Transverse colon (tissue), 4 donors: ENCODE results near the gene KSR1. TPM values are rescaled to one million over a fixed set of nuclear protein-coding genes. Genes with fewer than 3 reads are reported as not detected.

Experiments
- DNase-seq: peaks from one replicate; pipeline ENCODE4 v3.0.0-alpha.2; 2019
- H3K27ac ChIP-seq, 4 donors: fragments of 200-600 bp; sonication (generic); 2 replicates each; pipeline ENCODE4 v1.5.1; 2016 to 2018; ENCODE audit warnings: inconsistent platforms in 4 of 4
- H3K27me3 ChIP-seq: fragments of 200-600 bp; sonication (generic); 2 replicates; pipeline ENCODE4 v1.5.1; 2017; ENCODE audit warnings: inconsistent platforms
- H3K36me3 ChIP-seq, 4 donors: fragments of 200-600 bp; sonication (generic); 2 replicates each; pipeline ENCODE4 v1.5.1; 2017 to 2019; ENCODE audit warnings: inconsistent platforms in 4 of 4
- H3K4me1 ChIP-seq, 4 donors: fragments of 200-600 bp; sonication (generic); 2 replicates each; pipeline ENCODE4 v1.5.1; 2017 to 2020; ENCODE audit warnings: inconsistent platforms in 4 of 4
- H3K4me3 ChIP-seq, 4 donors: fragments of 200-600 bp; sonication (generic); 1 replicate in 1 of 4; 2 replicates in 3 of 4; pipeline versions ENCODE4 v1.5.1 to v1.6.1; 2017 to 2019; ENCODE audit warnings: inconsistent platforms in 4 of 4
- H3K9me3 ChIP-seq, 2 donors: fragments of 200-600 bp; sonication (generic); 2 replicates each; pipeline ENCODE4 v1.5.1; 2017 to 2019; ENCODE audit warnings: inconsistent platforms in 2 of 2
- EP300 ChIP-seq: sonication (generic); formaldehyde crosslinking; IDR thresholded peaks from one replicate; pipeline ENCODE4 v1.6.1; 2017; ENCODE audit warnings: antibody characterized with exemption, low read depth
- POLR2A ChIP-seq: fragments of 450-650 bp; IDR thresholded peaks from one replicate; pipeline ENCODE4 v1.6.1; 2016; ENCODE audit warnings: antibody characterized with exemption, mild to moderate bottlenecking, moderate library complexity
- POLR2AphosphoS5 ChIP-seq, 3 donors: sonication (generic); formaldehyde crosslinking; IDR thresholded peaks; one replicate each; pipeline ENCODE4 v1.6.1; 2016; ENCODE audit warnings: antibody characterized with exemption in 3 of 3
- WGBS, 2 donors: methylation state at CpG; one replicate each; pipeline ENCODE4 v1.1.5; 2018; ENCODE audit warnings: low coverage in 1 of 2; 5-methylcytosine and 5-hydroxymethylcytosine counted together
- in situ Hi-C, 4 donors: fragments of 200-750 bp; cut with MboI; loops; one replicate each; pipeline versions ENCODE4 v1.15.0 to v1.15.1; 2017; ENCODE audit warnings: low sequenced_read_pairs in 3 of 4, low pct_ligation_motif_present in 1 of 4, low pct_unique_long_range_greater_than_20kb in 1 of 4
- intact Hi-C: fragments of 100-400 bp; cut with DNase I; formaldehyde crosslinking; loops from one replicate; pipeline ENCODE4 v1.15.1; 2023; ENCODE audit warnings: low total_unique reads
- total RNA-seq, 4 donors: library from RNA; depleted of rRNA; stranded (reverse); fragments of >200 nt; gene quantifications; one replicate each; pipeline ENCODE4 v1.1.0, GENCODE V29; 2016
- TF ChIP-seq, protein P1 (sequence below), 5 experiments: fragments of 200-600 bp in 3 of 5; fragments of 450-650 bp in 2 of 5; sonication (generic) in 3 of 5; IDR thresholded peaks; 1 replicate in 2 of 5; 2 replicates in 3 of 5; pipeline ENCODE4 v1.5.1; 2016 to 2017; ENCODE audit warnings: antibody characterized with exemption in 5 of 5, inconsistent platforms in 3 of 5, mild to moderate bottlenecking in 2 of 5, moderate library complexity in 1 of 5

The KSR1 gene
- total RNA-seq, 4 donors from 2014 or later, result 8.2 to 55.7 (median 30.9) TPM

DNA sequence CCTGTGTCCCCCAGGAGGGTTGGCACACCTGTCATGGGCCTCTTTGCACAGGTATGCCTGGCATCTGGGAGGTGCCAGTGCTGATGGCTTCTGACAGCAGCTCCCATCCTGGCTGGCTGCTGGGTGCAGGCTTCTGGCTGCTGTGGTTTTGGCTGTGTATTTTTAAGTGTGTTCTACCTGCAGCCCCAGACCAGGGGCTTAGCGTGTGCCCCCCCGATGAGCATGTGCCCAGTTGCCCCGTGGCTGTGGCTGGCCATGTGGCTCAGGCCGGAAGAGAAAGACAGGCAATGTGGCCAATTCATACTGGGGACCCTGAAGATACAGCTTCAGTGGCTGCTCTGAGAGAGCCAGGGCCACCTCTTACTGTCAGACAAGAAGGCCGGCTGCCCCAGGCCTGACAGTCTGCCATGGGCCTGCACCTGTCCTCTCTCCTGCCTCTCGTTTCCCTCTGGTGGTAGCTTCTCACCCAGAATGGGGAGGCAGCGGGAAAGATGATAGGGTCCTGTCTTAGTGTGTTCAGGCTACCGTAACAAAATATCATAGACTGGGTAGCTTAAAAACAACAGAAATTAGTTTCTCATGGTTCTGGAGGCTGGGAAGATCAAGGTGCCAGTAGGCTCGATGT lies 137.1 kb downstream of the KSR1 start:
- TF ChIP-seq EP300, result no peak
- TF ChIP-seq, protein P1, sequence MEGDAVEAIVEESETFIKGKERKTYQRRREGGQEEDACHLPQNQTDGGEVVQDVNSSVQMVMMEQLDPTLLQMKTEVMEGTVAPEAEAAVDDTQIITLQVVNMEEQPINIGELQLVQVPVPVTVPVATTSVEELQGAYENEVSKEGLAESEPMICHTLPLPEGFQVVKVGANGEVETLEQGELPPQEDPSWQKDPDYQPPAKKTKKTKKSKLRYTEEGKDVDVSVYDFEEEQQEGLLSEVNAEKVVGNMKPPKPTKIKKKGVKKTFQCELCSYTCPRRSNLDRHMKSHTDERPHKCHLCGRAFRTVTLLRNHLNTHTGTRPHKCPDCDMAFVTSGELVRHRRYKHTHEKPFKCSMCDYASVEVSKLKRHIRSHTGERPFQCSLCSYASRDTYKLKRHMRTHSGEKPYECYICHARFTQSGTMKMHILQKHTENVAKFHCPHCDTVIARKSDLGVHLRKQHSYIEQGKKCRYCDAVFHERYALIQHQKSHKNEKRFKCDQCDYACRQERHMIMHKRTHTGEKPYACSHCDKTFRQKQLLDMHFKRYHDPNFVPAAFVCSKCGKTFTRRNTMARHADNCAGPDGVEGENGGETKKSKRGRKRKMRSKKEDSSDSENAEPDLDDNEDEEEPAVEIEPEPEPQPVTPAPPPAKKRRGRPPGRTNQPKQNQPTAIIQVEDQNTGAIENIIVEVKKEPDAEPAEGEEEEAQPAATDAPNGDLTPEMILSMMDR (IDR thresholded peaks at IDR 0.05), result no peak
- no peak for TF ChIP-seq POLR2A
- no peak for TF ChIP-seq POLR2AphosphoS5 (IDR thresholded peaks at IDR 0.05)
- DNase-seq, result no peak
- 94% methylated on average over 9 of the region's 9 CpGs; no CpG with 5 or more reads in 1 of the 2 donors for WGBS, 2 donors
- Histone ChIP-seq H3K4me3 (no peak overlapping the region), H3K36me3 (no peaks in the 10 kb centered on the region), H3K27me3 (no peaks in the 10 kb centered on the region), H3K4me1 (no peaks in the 10 kb centered on the region), H3K27ac (no peak overlapping the region), H3K9me3 (no peaks in the 10 kb centered on the region)
- in situ Hi-C loops (loop anchor here in 3 of 4 donors (10.0 to 25.0 kb wide), 6 partner anchors 99 to 359 kb away; partner anchors contain the start of gene KSR1 (in 1 of the 3)), intact Hi-C loops (no loop called here)

DNA sequence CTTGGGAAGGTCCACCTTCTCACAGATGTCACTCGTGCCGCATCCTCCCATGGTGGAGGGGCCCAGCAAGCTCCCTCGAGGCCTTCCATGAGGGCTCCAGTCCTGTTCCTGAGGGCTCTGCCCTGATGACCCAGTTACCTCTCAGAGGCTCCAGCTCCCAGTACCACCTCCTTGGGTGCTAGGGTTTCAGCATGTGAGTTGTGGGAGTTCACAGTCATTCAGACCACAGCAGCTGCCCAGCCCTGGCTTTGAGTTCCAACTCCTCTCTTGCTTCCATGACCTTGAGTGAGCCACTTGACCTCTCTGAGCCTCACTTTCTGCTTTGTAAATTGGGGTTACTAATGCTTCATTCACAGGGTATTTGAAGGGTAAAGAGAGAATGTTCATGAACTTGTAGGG lies 137.6 kb downstream of the KSR1 start:
- 83% methylated on average over 3 of the region's 3 CpGs; no CpG with 5 or more reads in 1 of the 2 donors for WGBS, 2 donors
- Histone ChIP-seq H3K4me1 (no peaks in the 10 kb centered on the region), H3K27ac (no peak overlapping the region), H3K36me3 (no peaks in the 10 kb centered on the region), H3K9me3 (no peaks in the 10 kb centered on the region), H3K4me3 (no peak overlapping the region), H3K27me3 (no peaks in the 10 kb centered on the region)
- intact Hi-C loops, result no loop called here
- in situ Hi-C loops, result loop anchor here in 3 of 4 donors (10.0 to 25.0 kb wide), 6 partner anchors 99 to 359 kb away; partner anchors contain the start of gene KSR1 (in 1 of the 3)
- no peak for DNase-seq
- TF ChIP-seq POLR2AphosphoS5 (IDR thresholded peaks at IDR 0.05) (no peak), POLR2A (no peak), EP300 (no peak)
- TF ChIP-seq, protein P1 (IDR thresholded peaks at IDR 0.05), result no peak

DNA sequence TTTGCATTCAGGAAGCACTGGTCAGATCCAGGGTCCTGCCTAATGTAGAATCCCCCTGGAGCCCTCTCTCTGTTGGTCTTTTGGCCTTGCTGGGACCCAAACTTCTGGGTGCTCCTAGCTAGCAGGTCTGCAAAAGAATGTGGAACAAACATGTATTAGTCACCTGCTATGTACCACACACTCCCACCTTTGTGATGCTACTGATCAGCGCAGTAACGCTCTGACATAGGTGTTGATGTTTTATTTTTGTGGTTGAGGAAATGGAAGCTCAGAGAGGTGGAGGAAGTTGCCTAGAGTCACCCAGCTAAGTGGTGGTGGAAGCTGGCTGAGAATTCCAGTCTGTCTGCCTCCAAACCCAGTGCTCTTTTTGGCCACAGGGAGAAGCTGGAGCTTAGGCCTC lies 139.0 kb downstream of the KSR1 start:
- in situ Hi-C loops (loop anchor here in 3 of 4 donors (5.0 to 25.0 kb wide), 8 partner anchors 100 to 363 kb away; partner anchors contain the start of gene KSR1 (in 1 of the 3)), intact Hi-C loops (loop anchor here (5.0 kb wide), 1 partner anchor 138 kb away; the partner anchor contains the start of gene KSR1)
- WGBS, 2 donors, result 100% methylated on average over 2 of the region's 2 CpGs
- Histone ChIP-seq H3K4me1 (no peaks in the 10 kb centered on the region), H3K27ac (no peak overlapping the region), H3K9me3 (no peaks in the 10 kb centered on the region), H3K36me3 (no peaks in the 10 kb centered on the region), H3K27me3 (no peaks in the 10 kb centered on the region), H3K4me3 (no peak overlapping the region)
- no peak for TF ChIP-seq POLR2A
- no peak for TF ChIP-seq EP300
- TF ChIP-seq POLR2AphosphoS5 (IDR thresholded peaks at IDR 0.05), result no peak
- TF ChIP-seq, protein P1 (IDR thresholded peaks at IDR 0.05), result no peak
- no peak for DNase-seq

DNA sequence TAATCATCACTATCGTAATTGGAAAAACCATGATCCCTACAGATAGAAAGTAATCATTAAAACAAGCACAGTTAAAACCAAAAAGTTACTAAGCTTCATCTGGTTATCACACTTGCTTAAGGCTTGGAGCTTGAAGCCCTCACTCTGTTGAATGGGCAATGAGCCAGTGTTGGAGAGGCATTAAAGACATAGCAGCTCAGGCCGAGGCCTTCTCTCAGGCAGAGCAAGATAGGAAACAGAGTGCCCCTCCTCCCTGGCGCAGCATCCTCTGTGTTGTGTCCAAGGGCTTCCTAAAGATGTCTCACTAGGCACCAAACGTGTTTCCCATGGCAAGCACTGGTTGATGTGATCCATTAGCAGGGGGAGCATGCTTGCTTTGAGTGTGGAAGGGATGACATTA lies 139.8 kb downstream of the KSR1 start:
- in situ Hi-C loops (loop anchor here in 3 of 4 donors (5.0 to 25.0 kb wide), 8 partner anchors 101 to 364 kb away; partner anchors contain the start of gene KSR1 (in 1 of the 3)), intact Hi-C loops (loop anchor here (5.0 kb wide), 1 partner anchor 139 kb away; the partner anchor contains the start of gene KSR1)
- Histone ChIP-seq H3K4me1 (no peaks in the 10 kb centered on the region), H3K36me3 (no peaks in the 10 kb centered on the region), H3K4me3 (no peak overlapping the region), H3K27ac (no peak overlapping the region), H3K9me3 (no peaks in the 10 kb centered on the region), H3K27me3 (no peaks in the 10 kb centered on the region)
- 71 to 100% methylated on average over 1 to 4 of the region's 4 CpGs for WGBS, 2 donors
- no peak for DNase-seq
- TF ChIP-seq POLR2A (no peak), POLR2AphosphoS5 (IDR thresholded peaks at IDR 0.05) (no peak), EP300 (no peak)
- TF ChIP-seq, protein P1 (IDR thresholded peaks at IDR 0.05), result no peak
